ENCODE results near the gene ZMYND10.

DNA sequence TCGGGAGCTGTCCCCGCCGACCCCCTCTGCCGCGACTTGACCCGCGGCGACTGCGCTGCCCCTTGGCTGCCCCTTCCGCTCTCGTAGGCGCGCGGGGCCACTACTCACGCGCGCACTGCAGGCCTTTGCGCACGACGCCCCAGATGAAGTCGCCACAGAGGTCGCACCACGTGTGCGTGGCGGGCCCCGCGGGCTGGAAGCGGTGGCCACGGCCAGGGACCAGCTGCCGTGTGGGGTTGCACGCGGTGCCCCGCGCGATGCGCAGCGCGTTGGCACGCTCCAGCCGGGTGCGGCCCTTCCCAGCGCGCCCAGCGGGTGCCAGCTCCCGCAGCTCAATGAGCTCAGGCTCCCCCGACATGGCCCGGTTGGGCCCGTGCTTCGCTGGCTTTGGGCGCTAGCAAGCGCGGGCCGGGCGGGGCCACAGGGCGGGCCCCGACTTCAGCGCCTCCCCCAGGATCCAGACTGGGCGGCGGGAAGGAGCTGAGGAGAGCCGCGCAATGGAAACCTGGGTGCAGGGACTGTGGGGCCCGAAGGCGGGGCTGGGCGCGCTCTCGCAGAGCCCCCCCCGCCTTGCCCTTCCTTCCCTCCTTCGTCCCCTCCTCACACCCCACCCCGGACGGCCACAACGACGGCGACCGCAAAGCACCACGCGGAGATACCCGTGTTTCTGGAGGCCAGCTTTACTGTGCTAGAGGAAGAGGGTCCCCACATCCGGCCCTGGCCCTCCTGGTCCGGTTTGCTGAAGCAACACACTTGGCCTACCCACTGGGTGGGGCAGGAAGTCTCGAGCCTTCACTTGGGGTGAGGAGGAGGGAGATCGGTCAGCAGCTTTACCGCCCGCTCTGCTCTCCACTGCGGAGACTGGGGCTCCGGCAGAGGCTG is 4.8 kb downstream of the ZMYND10 start, which contains the start of gene RASSF1:
- TF ChIP-seq, protein P1, sequence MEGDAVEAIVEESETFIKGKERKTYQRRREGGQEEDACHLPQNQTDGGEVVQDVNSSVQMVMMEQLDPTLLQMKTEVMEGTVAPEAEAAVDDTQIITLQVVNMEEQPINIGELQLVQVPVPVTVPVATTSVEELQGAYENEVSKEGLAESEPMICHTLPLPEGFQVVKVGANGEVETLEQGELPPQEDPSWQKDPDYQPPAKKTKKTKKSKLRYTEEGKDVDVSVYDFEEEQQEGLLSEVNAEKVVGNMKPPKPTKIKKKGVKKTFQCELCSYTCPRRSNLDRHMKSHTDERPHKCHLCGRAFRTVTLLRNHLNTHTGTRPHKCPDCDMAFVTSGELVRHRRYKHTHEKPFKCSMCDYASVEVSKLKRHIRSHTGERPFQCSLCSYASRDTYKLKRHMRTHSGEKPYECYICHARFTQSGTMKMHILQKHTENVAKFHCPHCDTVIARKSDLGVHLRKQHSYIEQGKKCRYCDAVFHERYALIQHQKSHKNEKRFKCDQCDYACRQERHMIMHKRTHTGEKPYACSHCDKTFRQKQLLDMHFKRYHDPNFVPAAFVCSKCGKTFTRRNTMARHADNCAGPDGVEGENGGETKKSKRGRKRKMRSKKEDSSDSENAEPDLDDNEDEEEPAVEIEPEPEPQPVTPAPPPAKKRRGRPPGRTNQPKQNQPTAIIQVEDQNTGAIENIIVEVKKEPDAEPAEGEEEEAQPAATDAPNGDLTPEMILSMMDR (IDR thresholded peaks at IDR 0.05), result no peak
- TF ChIP-seq POLR2A (IDR thresholded peaks at IDR 0.05), result peak; percentile 51
